K562 (cell line): ENCODE data around the gene WFDC13. TPM values are rescaled to one million over a fixed set of nuclear protein-coding genes. Genes with fewer than 3 reads are reported as not detected.

Experiments used
- ATAC-seq: fragments of 200-7000 bp; cut with Tn5 transposase; 3 replicates; pipeline ENCODE4 v1.9.1; 2020; ENCODE audit warnings: moderate library complexity
- BruUV-seq: library from RNA; stranded (reverse); fragments of 400-500 nt; replicated peaks from 2 replicates; lab custom pipeline; 2021; lab: Mats Ljungman, UMichigan
- CTCF ChIA-PET: fragments of 300-600 bp; formaldehyde crosslinking; extraction: SDS; loops from one replicate; lab custom pipeline; 2021; ENCODE audit warnings: low intra/inter-chr PET ratio; lab: Yijun Ruan, JAX
- POLR2A ChIA-PET: fragments of 300-600, 350-650 bp; sonication (Branson Sonifier 250); formaldehyde crosslinking; extraction: SDS; loops from one replicate; lab custom pipeline; 2021; ENCODE audit warnings: antibody characterized with exemption, inconsistent platforms; lab: Yijun Ruan, JAX
- DNase-seq, 4 experiments: peaks; one replicate each; pipeline versions ENCODE4 v3.0.0 to v3.0.0-alpha.2; 2011 to 2018; ENCODE audit warnings: low spot score in 3 of 4, mixed read lengths in 3 of 4; ENCODE audit errors: extremely low read depth in 1 of 4
- FAIRE-seq: peaks from 2 replicates; lab custom pipeline; 2011; peaks lifted over from hg19 to GRCh38; lab: Jason Lieb, UNC
- H2AFZ ChIP-seq: 2 replicates; pipeline ENCODE4 v1.6.0; 2011; ENCODE audit warnings: low read depth, low read length, control low read depth, inconsistent platforms
- H3K27ac ChIP-seq: fragments of 200-600 bp; 3 replicates; pipeline ENCODE4 v1.8.0; 2011; ENCODE audit warnings: low read depth, mild to moderate bottlenecking, control low read depth, inconsistent platforms, low read length, moderate library complexity, mixed read lengths; ENCODE audit errors: extremely low read depth
- H3K27me3 ChIP-seq, 2 experiments: fragments of 300-600 bp in 1 of 2; 2 replicates in 1 of 2; 3 replicates in 1 of 2; pipeline versions ENCODE4 v1.6.0 to v1.8.0; 2011; ENCODE audit warnings: inconsistent platforms in 2 of 2, low read length in 2 of 2, mild to moderate bottlenecking in 1 of 2, mixed read lengths in 1 of 2, moderate library complexity in 1 of 2; ENCODE audit not compliant: control insufficient read depth in 2 of 2, insufficient read depth in 2 of 2
- H3K36me3 ChIP-seq: fragments of 300-600 bp; 3 replicates; pipeline ENCODE4 v1.8.0; 2011; ENCODE audit warnings: mild to moderate bottlenecking, low read length, inconsistent platforms; ENCODE audit not compliant: control insufficient read depth, insufficient read depth
- H3K4me1 ChIP-seq, 2 experiments: fragments of 200-600 bp in 1 of 2; replicated peaks in 1 of 2; 2 replicates in 1 of 2; 3 replicates in 1 of 2; pipeline versions ENCODE4 v1.5.1 to v1.8.0; 2011; ENCODE audit warnings: inconsistent platforms in 2 of 2, low read length in 2 of 2, mild to moderate bottlenecking in 1 of 2, mixed read lengths in 1 of 2, moderate library complexity in 1 of 2; ENCODE audit not compliant: control insufficient read depth in 2 of 2, insufficient read depth in 2 of 2
- H3K4me2 ChIP-seq: 2 replicates; pipeline ENCODE4 v1.6.1; 2011; ENCODE audit warnings: low read length, control low read depth, inconsistent platforms, mixed read lengths; ENCODE audit not compliant: insufficient read depth
- H3K4me3 ChIP-seq: fragments of 200-600 bp; sonication (generic), shearing (Covaris generic); 2 replicates; pipeline ENCODE4 v1.5.1; 2016; ENCODE audit warnings: control low read depth, inconsistent platforms
- H3K79me2 ChIP-seq: fragments of 200-600 bp; 3 replicates; pipeline ENCODE4 v1.8.0; 2011; ENCODE audit warnings: low read length, inconsistent platforms; ENCODE audit not compliant: control insufficient read depth, insufficient read depth
- H3K9ac ChIP-seq, 2 experiments: 2 replicates each; pipeline versions ENCODE4 v1.6.0 to v1.6.1; 2011; ENCODE audit warnings: low read depth in 2 of 2, low read length in 2 of 2, control low read depth in 1 of 2, inconsistent platforms in 1 of 2, mild to moderate bottlenecking in 1 of 2, mixed read lengths in 1 of 2; ENCODE audit not compliant: insufficient read depth in 1 of 2
- H3K9me1 ChIP-seq: one replicate; pipeline ENCODE4 v1.6.0; 2011; ENCODE audit warnings: inconsistent platforms, mild to moderate bottlenecking, low read length, moderate library complexity; ENCODE audit not compliant: control insufficient read depth, insufficient read depth
- H3K9me3 ChIP-seq: replicated peaks from 2 replicates; pipeline ENCODE4 v1.5.1; 2011; ENCODE audit warnings: low read depth, low read length, inconsistent platforms; ENCODE audit not compliant: control insufficient read depth, insufficient read depth
- H4K20me1 ChIP-seq: replicated peaks from 2 replicates; pipeline ENCODE4 v1.6.1; 2011; ENCODE audit warnings: low read length, inconsistent platforms, mixed read lengths; ENCODE audit not compliant: control insufficient read depth, insufficient read depth
- HDAC8 ChIP-seq: fragments of 450-650 bp; IDR thresholded peaks from 2 replicates; pipeline ENCODE4 v1.6.1; 2016; ENCODE audit warnings: mild to moderate bottlenecking, missing genetic modification characterization, moderate library complexity, missing compliant biosample characterization
- MCM7 ChIP-seq, 2 experiments: fragments of 450-650 bp; IDR thresholded peaks; 2 replicates each; pipeline ENCODE4 v1.6.1; 2016 to 2018
- POLR2AphosphoS5 ChIP-seq: IDR thresholded peaks from 2 replicates; pipeline ENCODE4 v1.6.1; 2011; ENCODE audit warnings: mild to moderate bottlenecking, low read depth, low read length, moderate library complexity; ENCODE audit not compliant: control insufficient read depth, insufficient read depth
- TOE1 ChIP-seq, 2 experiments: fragments of 450-650 bp in 1 of 2; sonication (generic) in 1 of 2; formaldehyde crosslinking in 1 of 2; IDR thresholded peaks; 2 replicates each; pipeline versions ENCODE4 v1.7.1 to v1.8.0; 2016 to 2022; ENCODE audit warnings: borderline replicate concordance in 2 of 2, mild to moderate bottlenecking in 2 of 2, antibody characterized with exemption in 1 of 2, inconsistent platforms in 1 of 2, low read depth in 1 of 2, missing genetic modification reagents in 1 of 2, moderate library complexity in 1 of 2
- ZC3H8 ChIP-seq: fragments of 450-650 bp; IDR thresholded peaks from 2 replicates; pipeline ENCODE4 v1.6.1; 2017
- WGBS: fragments of 100-300 bp; shearing (Covaris generic); methylation state at CpG from one replicate; pipeline ENCODE4 v1.1.6; 2016; ENCODE audit warnings: low coverage, mixed read lengths; ENCODE audit not compliant: insufficient coverage; ENCODE audit errors: missing lambda C conversion rate; 5-methylcytosine and 5-hydroxymethylcytosine counted together
- in situ Hi-C: fragments of 300-500 bp; cut with MboI; formaldehyde crosslinking; loops from 4 replicates; pipeline ENCODE4 v1.15.0; 2018; ENCODE audit warnings: inconsistent platforms, mixed read lengths
- intact Hi-C: fragments of 100-400 bp; cut with micrococcal nuclease; formaldehyde crosslinking; loops from 2 replicates; pipeline ENCODE4 v1.14.2; 2022
- polyA plus RNA-seq, 8 experiments: library from polyadenylated mRNA; depleted of rRNA in 4 of 8; stranded (reverse) in 5 of 8; unstranded in 3 of 8; fragments of >200 nt; fragmentation: Nextera tagmentation in 2 of 8; fragmentation: Illumina TruSeq in 1 of 8; extraction: Ambion mirVana in 2 of 8; extraction: Trizol in 1 of 8; gene quantifications; 2 replicates each; pipeline versions ENCODE4 v1.2.1 to v1.2.3, GENCODE V29; 2011 to 2014; ENCODE audit warnings: inconsistent platforms in 1 of 8, missing spikeins in 1 of 8
- total RNA-seq, 7 experiments: library from RNA; depleted of rRNA in 6 of 7; stranded (reverse); fragments of >200 nt in 6 of 7; fragmentation: Illumina TruSeq in 2 of 7; extraction: Trizol in 2 of 7; gene quantifications; 2 replicates each; pipeline versions ENCODE4 v1.2.1 to v1.2.3, GENCODE V29; 2011 to 2021; ENCODE audit warnings: low replicate concordance in 1 of 7
- TF ChIP-seq, protein P1 (sequence below): conservative IDR thresholded peaks from 2 replicates; pipeline ENCODE4 v1.6.1; 2011; ENCODE audit warnings: low read depth, mild to moderate bottlenecking, low read length; ENCODE audit not compliant: control insufficient read depth
- TF ChIP-seq, protein P2 (sequence below): fragments of 250-450 bp; sonication (Bioruptor Pico); IDR thresholded peaks from 2 replicates; pipeline ENCODE4 v1.5.0; 2021

Gene WFDC13
- total and polyA plus RNA-seq, 9 of the 15 experiments (the other 6 are each of a cell fraction or from before 2014, with no cell fraction given), result not detected

DNA sequence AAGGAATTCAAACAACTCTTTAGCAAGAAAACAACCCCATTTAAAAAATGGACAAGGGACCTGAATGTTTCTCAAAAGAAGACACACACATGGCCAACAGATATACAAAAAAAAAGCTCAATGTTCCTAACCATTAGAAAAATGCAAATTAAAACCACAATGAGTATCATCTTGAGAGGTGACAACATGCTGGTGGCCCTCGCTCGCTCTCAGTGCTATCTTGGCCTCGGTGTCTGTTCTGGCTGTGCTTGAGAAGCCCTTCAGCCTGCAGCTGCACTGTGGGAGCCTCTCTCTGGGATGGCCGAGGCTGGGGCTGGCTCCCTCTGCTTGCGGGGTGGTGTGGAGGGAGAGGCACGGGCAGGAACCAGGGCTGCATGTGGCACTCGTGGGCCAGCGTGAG lies 33.7 kb downstream of the WFDC13 start:
- H3K9me1 ChIP-seq, result no peaks in the 10 kb centered on the region
- no peaks in the 10 kb centered on the region for H4K20me1 ChIP-seq
- FAIRE-seq (no peak), ATAC-seq (no peak), DNase-seq (no peak)
- POLR2A ChIA-PET, result interaction anchor here (0.6 to 0.8 kb wide), 2 partner anchors 235 to 360 kb away, joined by 3 to 5 read pairs; no protein-coding TSS in a partner anchor
- 0% methylated on average over 8 of the region's 8 CpGs for WGBS
- H3K4me2 ChIP-seq, result no peak overlapping the region
- no peak overlapping the region for H2AFZ ChIP-seq
- no peaks in the 10 kb centered on the region for H3K79me2 ChIP-seq
- TF ChIP-seq, protein P1, sequence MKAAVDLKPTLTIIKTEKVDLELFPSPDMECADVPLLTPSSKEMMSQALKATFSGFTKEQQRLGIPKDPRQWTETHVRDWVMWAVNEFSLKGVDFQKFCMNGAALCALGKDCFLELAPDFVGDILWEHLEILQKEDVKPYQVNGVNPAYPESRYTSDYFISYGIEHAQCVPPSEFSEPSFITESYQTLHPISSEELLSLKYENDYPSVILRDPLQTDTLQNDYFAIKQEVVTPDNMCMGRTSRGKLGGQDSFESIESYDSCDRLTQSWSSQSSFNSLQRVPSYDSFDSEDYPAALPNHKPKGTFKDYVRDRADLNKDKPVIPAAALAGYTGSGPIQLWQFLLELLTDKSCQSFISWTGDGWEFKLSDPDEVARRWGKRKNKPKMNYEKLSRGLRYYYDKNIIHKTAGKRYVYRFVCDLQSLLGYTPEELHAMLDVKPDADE, result no peak
- no peak for TF ChIP-seq ZC3H8
- TF ChIP-seq TOE1 (IDR thresholded peaks at IDR 0.05; ENCODE audit: borderline replicate concordance), result no peak
- TF ChIP-seq TOE1 (CRISPR knock-in tag; IDR thresholded peaks at IDR 0.05; ENCODE audit: borderline replicate concordance, low read depth), result no peak
- no peak for TF ChIP-seq POLR2AphosphoS5
- no peak for TF ChIP-seq HDAC8 (tag)
- TF ChIP-seq MCM7 (IDR thresholded peaks at IDR 0.05), result no peak
- TF ChIP-seq, protein P2, sequence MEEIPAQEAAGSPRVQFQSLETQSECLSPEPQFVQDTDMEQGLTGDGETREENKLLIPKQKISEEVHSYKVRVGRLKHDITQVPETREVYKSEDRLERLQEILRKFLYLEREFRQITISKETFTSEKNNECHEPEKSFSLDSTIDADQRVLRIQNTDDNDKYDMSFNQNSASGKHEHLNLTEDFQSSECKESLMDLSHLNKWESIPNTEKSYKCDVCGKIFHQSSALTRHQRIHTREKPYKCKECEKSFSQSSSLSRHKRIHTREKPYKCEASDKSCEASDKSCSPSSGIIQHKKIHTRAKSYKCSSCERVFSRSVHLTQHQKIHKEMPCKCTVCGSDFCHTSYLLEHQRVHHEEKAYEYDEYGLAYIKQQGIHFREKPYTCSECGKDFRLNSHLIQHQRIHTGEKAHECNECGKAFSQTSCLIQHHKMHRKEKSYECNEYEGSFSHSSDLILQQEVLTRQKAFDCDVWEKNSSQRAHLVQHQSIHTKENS (CRISPR knock-in tag), result no peak
- BruUV-seq, result no TSS peak
- CTCF ChIA-PET, result no interaction called here
- no peak overlapping the region for H3K9ac ChIP-seq
- H3K36me3 ChIP-seq, result no peaks in the 10 kb centered on the region
- in situ Hi-C loops (no loop called here), intact Hi-C loops (no loop called here)
- no peaks in the 10 kb centered on the region for H3K9me3 ChIP-seq
- H3K4me3 ChIP-seq, result no peak overlapping the region
- no peaks in the 10 kb centered on the region for H3K27me3 ChIP-seq
- H3K4me1 ChIP-seq, result no peaks in the 10 kb centered on the region
- H3K27ac ChIP-seq, result no peak overlapping the region
